ENCODE data around the gene THAP5.

Gene THAP5

GRCh38 chr7:108609643-108610042 is 40.1 kb upstream of the THAP5 start:
- H3K4me3 ChIP-seq (ENCODE audit: control insufficient read depth, low read depth, low read length) = no peak overlapping the region
- TF ChIP-seq, protein P1, sequence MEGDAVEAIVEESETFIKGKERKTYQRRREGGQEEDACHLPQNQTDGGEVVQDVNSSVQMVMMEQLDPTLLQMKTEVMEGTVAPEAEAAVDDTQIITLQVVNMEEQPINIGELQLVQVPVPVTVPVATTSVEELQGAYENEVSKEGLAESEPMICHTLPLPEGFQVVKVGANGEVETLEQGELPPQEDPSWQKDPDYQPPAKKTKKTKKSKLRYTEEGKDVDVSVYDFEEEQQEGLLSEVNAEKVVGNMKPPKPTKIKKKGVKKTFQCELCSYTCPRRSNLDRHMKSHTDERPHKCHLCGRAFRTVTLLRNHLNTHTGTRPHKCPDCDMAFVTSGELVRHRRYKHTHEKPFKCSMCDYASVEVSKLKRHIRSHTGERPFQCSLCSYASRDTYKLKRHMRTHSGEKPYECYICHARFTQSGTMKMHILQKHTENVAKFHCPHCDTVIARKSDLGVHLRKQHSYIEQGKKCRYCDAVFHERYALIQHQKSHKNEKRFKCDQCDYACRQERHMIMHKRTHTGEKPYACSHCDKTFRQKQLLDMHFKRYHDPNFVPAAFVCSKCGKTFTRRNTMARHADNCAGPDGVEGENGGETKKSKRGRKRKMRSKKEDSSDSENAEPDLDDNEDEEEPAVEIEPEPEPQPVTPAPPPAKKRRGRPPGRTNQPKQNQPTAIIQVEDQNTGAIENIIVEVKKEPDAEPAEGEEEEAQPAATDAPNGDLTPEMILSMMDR (IDR thresholded peaks at IDR 0.05; ENCODE audit: control insufficient read depth, insufficient read depth, low read depth, low read length, missing control alignments) = no peak
- DNase-seq (ENCODE audit: low read depth) = no peak

- H3K4me3 ChIP-seq (ENCODE audit: control insufficient read depth, low read depth, low read length) = no peak overlapping the region
- DNase-seq (ENCODE audit: low read depth) = no peak
- TF ChIP-seq, protein P1 (IDR thresholded peaks at IDR 0.05; ENCODE audit: control insufficient read depth, insufficient read depth, low read depth, low read length, missing control alignments) = no peak
Observed at GRCh38 chr7:108605559-108606201, 36.2 kb upstream of the THAP5 start.

- TF ChIP-seq, protein P1 (IDR thresholded peaks at IDR 0.05; ENCODE audit: control insufficient read depth, insufficient read depth, low read depth, low read length, missing control alignments) = no peak
- H3K4me3 ChIP-seq (ENCODE audit: control insufficient read depth, low read depth, low read length) = no peak overlapping the region
- no peak for DNase-seq (ENCODE audit: low read depth)
Observed at GRCh38 chr7:108604307-108605077, 35.0 kb upstream of the THAP5 start.

DNA sequence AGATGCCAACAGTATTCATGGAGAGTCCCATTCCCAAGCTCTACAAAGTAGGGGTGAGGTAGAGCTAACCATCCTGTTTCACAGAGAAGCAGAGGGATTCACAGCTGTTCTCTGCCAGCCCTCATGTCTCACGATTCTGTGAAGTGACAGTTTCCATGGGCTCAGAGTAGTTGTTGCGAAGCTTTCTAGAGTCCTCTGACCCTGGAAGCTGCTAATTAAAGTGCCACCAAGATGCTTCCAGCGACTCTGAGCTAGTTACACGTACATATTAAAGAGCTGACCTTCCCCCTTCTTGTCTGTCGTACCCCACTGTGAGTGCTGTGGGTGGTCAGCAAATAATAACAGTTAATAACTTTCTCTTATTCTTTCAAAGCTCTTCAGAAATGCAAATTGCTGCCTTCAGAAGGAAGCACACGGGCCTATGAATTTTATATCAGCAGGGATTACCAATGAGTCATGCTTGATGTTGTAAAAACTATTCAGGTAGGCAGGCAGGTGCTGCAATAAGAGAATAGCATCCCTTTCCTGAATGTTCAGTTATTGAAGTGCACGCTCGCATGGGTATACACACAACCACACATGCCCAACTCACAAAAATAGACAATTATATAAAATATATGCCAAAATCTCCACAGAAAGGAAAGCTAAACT is 34.3 kb upstream of the THAP5 start:
- no peak for DNase-seq (ENCODE audit: low read depth)
- H3K4me3 ChIP-seq (ENCODE audit: control insufficient read depth, low read depth, low read length) = no peak overlapping the region
- TF ChIP-seq, protein P1 (IDR thresholded peaks at IDR 0.05; ENCODE audit: control insufficient read depth, insufficient read depth, low read depth, low read length, missing control alignments) = no peak

GRCh38 chr7:108600399-108600798 is 30.9 kb upstream of the THAP5 start:
- DNase-seq (ENCODE audit: low read depth) = no peak
- TF ChIP-seq, protein P1 (IDR thresholded peaks at IDR 0.05; ENCODE audit: control insufficient read depth, insufficient read depth, low read depth, low read length, missing control alignments) = no peak
- H3K4me3 ChIP-seq (ENCODE audit: control insufficient read depth, low read depth, low read length) = no peak overlapping the region

DNA sequence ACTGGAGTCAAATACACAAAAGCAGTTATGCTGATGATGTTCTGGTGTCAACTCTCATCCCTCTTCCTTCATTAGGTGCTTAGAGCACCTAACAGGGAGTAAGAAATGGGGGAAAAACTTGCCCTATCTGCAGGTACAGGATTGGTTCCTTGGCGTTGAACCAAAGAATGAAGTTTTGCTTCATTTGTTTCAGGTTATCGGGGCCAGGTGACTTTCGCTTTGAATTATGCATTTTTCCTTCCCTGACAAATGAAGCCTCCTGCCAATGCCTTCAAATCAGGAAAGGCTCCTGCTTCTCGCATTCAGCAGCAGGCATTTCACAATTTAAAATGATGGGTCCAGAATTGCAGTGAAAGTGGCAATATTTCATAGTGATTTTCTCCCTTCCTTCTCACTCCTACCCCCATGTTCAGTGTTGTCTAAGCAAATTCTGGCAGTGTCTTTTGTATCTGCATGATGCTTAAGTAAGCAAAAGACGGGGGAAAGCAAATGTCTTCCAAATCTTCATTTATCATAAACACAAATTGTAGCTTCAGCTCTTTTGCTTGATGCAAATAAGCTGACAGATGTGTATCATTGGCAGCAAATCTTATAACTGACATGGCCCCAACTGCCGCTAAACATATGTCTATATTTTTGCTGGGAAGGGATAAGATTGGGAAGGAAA is 29.5 kb upstream of the THAP5 start:
- no peak for DNase-seq (ENCODE audit: low read depth)
- H3K4me3 ChIP-seq (ENCODE audit: control insufficient read depth, low read depth, low read length) = no peak overlapping the region
- TF ChIP-seq, protein P1 (IDR thresholded peaks at IDR 0.05; ENCODE audit: control insufficient read depth, insufficient read depth, low read depth, low read length, missing control alignments) = no peak

All from AG09309 (cell line).